Nephron progenitor cell (in vitro differentiated cells): ENCODE results near the gene CCNL2.
"Not testable (repeated sequence)": the region's sequence is repeated elsewhere in the genome, so short reads cannot be mapped to it uniquely, and the experiment has no call there.

Experiments
- DNase-seq: peaks from one replicate; pipeline ENCODE4 v3.0.0; 2021
- H3K27ac Mint-ChIP-seq: 2 replicates; pipeline ENCODE4 v1.8.0; 2021; ENCODE audit warnings: mild to moderate bottlenecking, moderate library complexity, mixed read lengths
- H3K27me3 Mint-ChIP-seq: 2 replicates; pipeline ENCODE4 v1.8.0; 2021; ENCODE audit warnings: mild to moderate bottlenecking, low read depth, mixed read lengths; ENCODE audit not compliant: poor library complexity
- H3K36me3 Mint-ChIP-seq: 2 replicates; pipeline ENCODE4 v1.8.0; 2021; ENCODE audit warnings: low read depth, mixed read lengths
- H3K4me1 Mint-ChIP-seq: 2 replicates; pipeline ENCODE4 v1.8.0; 2021; ENCODE audit warnings: mixed read lengths
- H3K4me3 Mint-ChIP-seq: 2 replicates; pipeline ENCODE4 v1.8.0; 2021; ENCODE audit warnings: mild to moderate bottlenecking, moderate library complexity, mixed read lengths
- H3K9me3 Mint-ChIP-seq: 2 replicates; pipeline ENCODE4 v1.8.0; 2021; ENCODE audit warnings: mild to moderate bottlenecking, moderate library complexity, mixed read lengths
- CTCF ChIP-seq: fragments of 200-600 bp; sonication (generic); IDR thresholded peaks from 2 replicates; pipeline ENCODE4 v1.5.0; 2021; ENCODE audit warnings: antibody characterized with exemption

The CCNL2 gene

DNA sequence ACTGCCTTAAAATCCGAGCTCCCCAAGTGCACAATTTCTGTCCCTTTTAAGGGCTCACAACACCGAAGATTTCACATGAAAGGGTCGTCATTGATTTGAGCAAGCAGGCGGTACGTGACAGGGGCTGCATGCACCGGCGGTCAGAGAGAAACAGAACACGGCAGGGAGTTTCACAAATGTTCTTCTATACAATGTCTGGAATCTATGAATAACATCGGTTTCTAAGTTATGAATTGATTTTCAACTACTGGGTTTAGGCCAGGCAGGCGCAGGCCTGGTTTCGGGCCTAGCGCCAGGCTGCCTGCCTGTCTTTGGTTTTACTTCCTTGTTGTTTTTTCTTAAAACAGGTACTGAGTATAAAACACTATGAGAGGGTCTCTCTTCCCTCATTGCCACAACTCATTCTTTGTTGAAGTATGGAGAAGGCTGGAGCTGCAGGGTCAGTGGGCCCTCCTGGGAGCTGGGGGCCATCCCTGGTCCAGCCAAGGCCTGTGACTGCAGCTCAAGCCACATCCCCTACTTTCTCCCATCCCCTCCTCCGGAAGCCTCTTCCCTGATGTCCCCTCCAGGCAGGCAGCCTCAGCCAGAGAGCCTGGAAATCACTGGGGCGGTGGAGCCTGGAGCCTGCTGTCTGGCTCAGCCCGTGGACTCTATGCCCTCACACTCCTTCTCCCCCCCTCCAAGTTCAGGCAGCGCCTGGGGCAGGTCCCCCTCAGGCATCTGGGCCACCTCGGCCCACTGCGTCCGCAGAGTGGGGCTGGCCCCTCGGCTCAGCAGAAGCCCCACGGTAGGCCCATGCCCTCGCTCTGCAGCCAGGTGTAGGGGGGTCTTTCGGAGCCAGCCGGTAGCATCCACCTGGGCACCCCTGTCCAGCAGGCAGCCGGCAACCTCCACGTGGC is 19.6 kb upstream of the CCNL2 start:
- no peaks in the 10 kb centered on the region for H3K9me3 Mint-ChIP-seq

GRCh38 chr1:1417825-1418463 is 18.8 kb upstream of the CCNL2 start:
- H3K36me3 Mint-ChIP-seq, DNase-seq, H3K9me3 Mint-ChIP-seq, H3K27me3 Mint-ChIP-seq: not testable (repeated sequence)
- Mint-ChIP-seq H3K4me1 (peaks cover 47% of the 10 kb centered on the region), H3K4me3 (peak overlapping the region; percentile 52), H3K27ac (peak overlapping the region; percentile 93)

More for the DNA sequence above, 19.6 kb upstream of the CCNL2 start:
- Mint-ChIP-seq H3K27me3 (no peaks in the 10 kb centered on the region), H3K4me3 (peak overlapping the region; percentile 52), H3K4me1 (peaks cover 51% of the 10 kb centered on the region), H3K36me3 (peaks cover 4% of the 10 kb centered on the region), H3K27ac (peak overlapping the region; percentile 93)
- no peak for TF ChIP-seq CTCF
- no peak for DNase-seq

DNA sequence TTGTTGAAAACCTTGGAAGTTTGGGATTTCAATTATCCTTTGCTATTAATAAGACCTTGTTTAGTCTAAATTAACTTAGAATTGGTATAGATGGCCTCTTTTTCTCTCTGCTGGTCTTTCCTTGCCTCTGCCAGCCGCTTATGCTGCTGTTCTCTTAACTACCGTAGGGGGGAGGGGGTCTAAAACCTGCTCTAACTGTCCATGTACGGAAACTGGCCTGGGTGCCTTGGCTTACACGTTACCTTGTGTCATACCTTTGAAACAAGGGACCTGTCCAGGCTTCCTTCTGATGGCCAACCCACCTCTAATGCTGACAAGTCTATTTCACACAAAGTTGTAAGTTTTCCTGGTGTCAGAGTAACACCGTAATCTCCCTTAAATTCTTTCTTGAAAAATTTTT is 18.3 kb upstream of the CCNL2 start:
- H3K4me3 Mint-ChIP-seq, H3K9me3 Mint-ChIP-seq, DNase-seq, H3K36me3 Mint-ChIP-seq, H3K27me3 Mint-ChIP-seq: not testable (repeated sequence)
- peak overlapping the region; percentile 93 for H3K27ac Mint-ChIP-seq
- H3K4me1 Mint-ChIP-seq = peaks cover 41% of the 10 kb centered on the region

- peaks cover 10% of the 10 kb centered on the region for H3K9me3 Mint-ChIP-seq
- DNase-seq = no peak
- peaks cover 20% of the 10 kb centered on the region for H3K36me3 Mint-ChIP-seq
- no peak overlapping the region for H3K27ac Mint-ChIP-seq
- TF ChIP-seq CTCF = no peak
- peaks cover 32% of the 10 kb centered on the region for H3K4me1 Mint-ChIP-seq
- H3K27me3 Mint-ChIP-seq = peaks cover 6% of the 10 kb centered on the region
- no peak overlapping the region for H3K4me3 Mint-ChIP-seq
Measured at GRCh38 chr1:1415751-1416150, 16.6 kb upstream of the CCNL2 start.

DNA sequence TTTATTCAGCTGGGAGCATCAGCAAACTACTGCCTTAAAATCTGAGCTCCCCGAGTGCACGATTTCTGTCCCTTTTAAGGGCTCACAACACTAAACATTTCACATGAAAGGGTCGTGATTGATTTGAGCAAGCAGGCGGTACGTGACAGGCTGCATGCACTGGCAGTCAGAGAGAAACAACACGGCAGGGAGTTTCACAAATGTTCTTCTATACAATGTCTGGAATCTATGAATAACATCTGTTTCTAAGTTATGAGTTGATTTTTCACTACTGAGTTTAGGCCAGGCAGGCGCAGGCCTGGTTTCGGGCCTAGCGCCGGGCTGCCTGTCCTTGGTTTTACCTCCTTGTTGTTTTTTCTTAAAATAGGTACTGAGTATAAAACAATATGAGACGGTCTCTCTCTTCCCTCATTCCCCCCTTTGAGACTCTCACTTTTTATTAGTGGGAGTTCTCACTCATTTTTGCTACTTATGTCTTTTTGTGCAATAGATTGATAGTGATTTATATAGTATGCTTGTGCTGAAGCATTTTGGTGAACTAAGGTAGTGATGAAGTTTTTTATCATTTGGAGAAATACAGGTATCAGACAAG is 13.3 kb upstream of the CCNL2 start:
- H3K27me3 Mint-ChIP-seq, DNase-seq, H3K4me3 Mint-ChIP-seq, H3K27ac Mint-ChIP-seq: not testable (repeated sequence)
- Mint-ChIP-seq H3K4me1 (peaks cover 35% of the 10 kb centered on the region), H3K9me3 (peaks cover 10% of the 10 kb centered on the region), H3K36me3 (peaks cover 20% of the 10 kb centered on the region)

- H3K27me3 Mint-ChIP-seq = peaks cover 6% of the 10 kb centered on the region
- no peak for DNase-seq
- H3K4me3 Mint-ChIP-seq = no peak overlapping the region
- peaks cover 30% of the 10 kb centered on the region for H3K4me1 Mint-ChIP-seq
- H3K9me3 Mint-ChIP-seq = peaks cover 10% of the 10 kb centered on the region
- no peak for TF ChIP-seq CTCF
- no peak overlapping the region for H3K27ac Mint-ChIP-seq
- peaks cover 20% of the 10 kb centered on the region for H3K36me3 Mint-ChIP-seq
Measured at GRCh38 chr1:1411626-1412025, 12.5 kb upstream of the CCNL2 start.

- not testable (repeated sequence) for H3K4me3 Mint-ChIP-seq, H3K27me3 Mint-ChIP-seq, DNase-seq, H3K27ac Mint-ChIP-seq
- Mint-ChIP-seq H3K9me3 (peaks cover 10% of the 10 kb centered on the region), H3K36me3 (peaks cover 25% of the 10 kb centered on the region), H3K4me1 (peaks cover 37% of the 10 kb centered on the region)
Measured at GRCh38 chr1:1410238-1410637, 11.1 kb upstream of the CCNL2 start.
